Osteocyte (in vitro differentiated cells): ENCODE measurements around the gene WDR93. TPM values are rescaled to one million over a fixed set of nuclear protein-coding genes. Genes with fewer than 3 reads are reported as not detected.

Experiments used
- DNase-seq: peaks from one replicate; pipeline ENCODE4 v3.0.0; 2021; ENCODE audit warnings: mixed read lengths; ENCODE audit not compliant: unreplicated experiment; ENCODE audit errors: extremely low spot score
- H3K27ac Mint-ChIP-seq: one replicate; pipeline ENCODE4 v1.8.0; 2021; ENCODE audit warnings: mild to moderate bottlenecking, mixed read lengths; ENCODE audit not compliant: unreplicated experiment
- H3K27me3 Mint-ChIP-seq: one replicate; pipeline ENCODE4 v1.8.0; 2021; ENCODE audit warnings: mixed read lengths; ENCODE audit not compliant: unreplicated experiment
- H3K36me3 Mint-ChIP-seq: one replicate; pipeline ENCODE4 v1.8.0; 2021; ENCODE audit warnings: mixed read lengths; ENCODE audit not compliant: unreplicated experiment
- H3K4me1 Mint-ChIP-seq: one replicate; pipeline ENCODE4 v1.8.0; 2021; ENCODE audit warnings: mixed read lengths; ENCODE audit not compliant: unreplicated experiment
- H3K4me3 Mint-ChIP-seq: one replicate; pipeline ENCODE4 v1.8.0; 2021; ENCODE audit warnings: mild to moderate bottlenecking, moderate library complexity, mixed read lengths; ENCODE audit not compliant: unreplicated experiment
- H3K9me3 Mint-ChIP-seq: one replicate; pipeline ENCODE4 v1.8.0; 2021; ENCODE audit warnings: mixed read lengths; ENCODE audit not compliant: unreplicated experiment
- total RNA-seq: library from RNA; stranded (reverse); gene quantifications from 2 replicates; pipeline ENCODE4 v1.2.1, GENCODE V29; 2021
- TF ChIP-seq, protein P1 (sequence below): fragments of 200-600 bp; sonication (generic); IDR thresholded peaks from 2 replicates; pipeline ENCODE4 v1.5.0; 2021; ENCODE audit warnings: antibody characterized with exemption, mild to moderate bottlenecking, moderate library complexity

The WDR93 gene
- total RNA-seq, 1 donor from 2014 or later = 0.19 TPM

DNA sequence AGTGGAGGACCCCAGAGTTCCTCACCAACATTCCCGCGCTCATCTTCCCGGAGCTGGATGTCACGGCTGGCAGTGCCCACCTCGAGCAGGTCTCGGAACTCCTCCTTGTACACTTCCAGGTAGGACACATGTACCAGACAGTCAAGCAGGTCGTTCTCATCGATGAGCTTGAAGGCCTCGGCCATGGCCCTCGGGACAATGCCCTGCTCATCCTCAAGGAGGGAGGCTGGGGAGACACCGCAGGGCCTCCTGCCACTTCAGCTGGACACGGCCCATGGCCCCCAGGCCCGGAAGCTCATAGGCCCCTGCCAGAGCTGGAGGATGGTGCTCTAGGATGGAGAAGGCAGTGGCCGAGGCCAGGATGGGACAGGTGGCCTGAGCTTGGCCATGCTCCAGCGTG, 40.9 kb upstream of the WDR93 start:
- peaks cover 21% of the 10 kb centered on the region for H3K36me3 Mint-ChIP-seq
- no peak for DNase-seq
- H3K27me3 Mint-ChIP-seq = no peaks in the 10 kb centered on the region
- H3K4me3 Mint-ChIP-seq = no peak overlapping the region
- H3K4me1 Mint-ChIP-seq = peaks cover 16% of the 10 kb centered on the region
- no peaks in the 10 kb centered on the region for H3K9me3 Mint-ChIP-seq
- no peak overlapping the region for H3K27ac Mint-ChIP-seq
- TF ChIP-seq, protein P1, sequence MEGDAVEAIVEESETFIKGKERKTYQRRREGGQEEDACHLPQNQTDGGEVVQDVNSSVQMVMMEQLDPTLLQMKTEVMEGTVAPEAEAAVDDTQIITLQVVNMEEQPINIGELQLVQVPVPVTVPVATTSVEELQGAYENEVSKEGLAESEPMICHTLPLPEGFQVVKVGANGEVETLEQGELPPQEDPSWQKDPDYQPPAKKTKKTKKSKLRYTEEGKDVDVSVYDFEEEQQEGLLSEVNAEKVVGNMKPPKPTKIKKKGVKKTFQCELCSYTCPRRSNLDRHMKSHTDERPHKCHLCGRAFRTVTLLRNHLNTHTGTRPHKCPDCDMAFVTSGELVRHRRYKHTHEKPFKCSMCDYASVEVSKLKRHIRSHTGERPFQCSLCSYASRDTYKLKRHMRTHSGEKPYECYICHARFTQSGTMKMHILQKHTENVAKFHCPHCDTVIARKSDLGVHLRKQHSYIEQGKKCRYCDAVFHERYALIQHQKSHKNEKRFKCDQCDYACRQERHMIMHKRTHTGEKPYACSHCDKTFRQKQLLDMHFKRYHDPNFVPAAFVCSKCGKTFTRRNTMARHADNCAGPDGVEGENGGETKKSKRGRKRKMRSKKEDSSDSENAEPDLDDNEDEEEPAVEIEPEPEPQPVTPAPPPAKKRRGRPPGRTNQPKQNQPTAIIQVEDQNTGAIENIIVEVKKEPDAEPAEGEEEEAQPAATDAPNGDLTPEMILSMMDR = no peak

DNA sequence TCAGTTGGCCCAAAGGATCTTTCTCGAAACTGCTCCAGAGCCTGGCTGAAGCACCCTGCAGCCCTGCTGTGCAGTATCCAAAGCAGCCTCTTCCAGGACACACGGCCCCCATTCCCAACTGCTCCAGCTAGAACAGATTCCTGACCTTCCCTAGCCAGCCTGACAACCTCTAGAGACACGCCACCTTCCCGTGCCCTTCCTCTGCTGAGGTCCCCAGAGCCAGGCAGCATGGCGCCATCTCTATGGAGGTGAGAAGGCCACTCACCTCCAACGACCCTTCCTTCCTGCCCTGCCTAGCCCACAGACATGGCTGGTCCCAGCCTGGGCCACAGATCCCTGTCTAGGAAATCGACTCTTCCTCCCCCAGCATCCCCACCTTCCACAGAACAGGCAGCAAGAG, 38.5 kb upstream of the WDR93 start:
- Mint-ChIP-seq H3K4me1 (peaks cover 18% of the 10 kb centered on the region), H3K4me3 (no peak overlapping the region), H3K27ac (no peak overlapping the region), H3K27me3 (no peaks in the 10 kb centered on the region), H3K9me3 (no peaks in the 10 kb centered on the region), H3K36me3 (peaks cover 11% of the 10 kb centered on the region)
- DNase-seq = no peak
- TF ChIP-seq, protein P1 = no peak

DNA sequence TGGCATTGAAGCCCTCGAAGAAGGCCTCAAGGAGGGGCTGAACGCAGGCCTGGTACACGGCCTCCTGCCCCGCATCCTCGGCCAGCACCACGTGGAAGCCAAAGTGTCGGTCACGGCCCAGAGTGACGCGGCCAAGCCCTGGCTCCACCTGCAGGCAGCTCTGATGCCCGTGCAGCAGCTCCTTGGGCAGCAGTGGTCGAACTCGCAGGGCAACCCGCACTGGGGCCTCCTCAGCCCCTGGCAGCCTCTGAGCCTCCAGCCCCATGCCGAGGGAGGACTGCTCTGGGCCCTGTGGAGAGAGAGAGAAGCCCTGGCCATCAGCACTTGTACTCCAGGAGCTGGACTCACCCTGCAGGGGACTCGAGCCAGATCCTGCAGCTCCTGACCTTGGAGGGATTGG, 37.9 kb upstream of the WDR93 start:
- Mint-ChIP-seq H3K36me3 (peaks cover 8% of the 10 kb centered on the region), H3K4me3 (no peak overlapping the region), H3K9me3 (no peaks in the 10 kb centered on the region), H3K4me1 (peaks cover 15% of the 10 kb centered on the region), H3K27me3 (no peaks in the 10 kb centered on the region), H3K27ac (no peak overlapping the region)
- TF ChIP-seq, protein P1 = no peak
- no peak for DNase-seq

DNA sequence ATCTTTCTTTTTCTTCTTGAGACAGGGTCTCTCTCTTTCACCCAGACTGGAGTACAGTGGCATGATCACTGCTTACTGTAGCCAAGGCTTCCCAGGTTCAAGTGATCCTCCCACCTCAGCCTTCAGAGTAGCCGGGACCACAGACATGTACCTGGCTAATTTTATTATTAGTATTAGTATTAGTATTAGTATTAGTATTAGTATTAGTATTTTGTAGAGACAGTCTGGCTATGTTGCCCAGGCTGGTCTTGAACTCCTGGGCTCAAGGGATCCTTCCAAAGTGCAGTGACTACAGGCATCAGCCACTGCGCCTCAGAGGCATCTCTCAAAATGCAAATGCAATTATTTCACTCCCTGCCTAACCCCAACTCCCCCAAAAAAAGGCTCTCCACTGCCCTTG, 37.0 kb upstream of the WDR93 start:
- Mint-ChIP-seq H3K27ac (peak overlapping the region; percentile 53), H3K27me3 (no peaks in the 10 kb centered on the region), H3K4me1 (peaks cover 15% of the 10 kb centered on the region), H3K9me3 (no peaks in the 10 kb centered on the region), H3K4me3 (peak overlapping the region; percentile 42), H3K36me3 (peaks cover 8% of the 10 kb centered on the region)
- TF ChIP-seq, protein P1 = no peak
- no peak for DNase-seq

DNA sequence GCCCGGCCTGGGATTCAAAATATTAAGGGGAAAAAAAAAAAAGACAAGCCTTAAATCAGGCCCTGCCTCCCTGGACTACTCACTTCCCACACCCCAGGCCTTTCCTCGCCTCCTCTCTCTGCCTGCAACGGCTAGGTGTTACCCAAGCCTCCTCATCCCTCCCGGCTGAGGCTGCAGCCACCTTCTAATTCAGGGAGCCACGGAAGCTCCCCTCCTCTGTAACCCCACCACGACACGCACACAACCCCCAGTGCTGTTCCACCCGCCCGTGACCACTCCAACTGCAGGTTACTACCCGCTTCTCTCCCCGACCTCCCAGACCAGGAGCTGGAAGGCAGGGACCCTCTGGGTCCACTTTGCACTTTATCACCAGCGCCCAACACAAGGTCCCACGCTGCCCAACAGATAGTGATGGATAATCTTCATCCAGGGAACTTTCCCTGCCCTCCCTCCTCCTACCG, 36.3 kb upstream of the WDR93 start:
- Mint-ChIP-seq H3K36me3 (peaks cover 8% of the 10 kb centered on the region), H3K9me3 (no peaks in the 10 kb centered on the region), H3K4me1 (peaks cover 15% of the 10 kb centered on the region), H3K27ac (peak overlapping the region; percentile 78), H3K27me3 (no peaks in the 10 kb centered on the region), H3K4me3 (peak overlapping the region; percentile 91)
- no peak for DNase-seq
- TF ChIP-seq, protein P1 = no peak
